ENCODE data around the gene LANCL2.
"Not testable (repeated sequence)": the region's sequence is repeated elsewhere in the genome, so short reads cannot be mapped to it uniquely, and the experiment has no call there.

LANCL2 gene

GRCh38 chr7:55409482-55410225, 44.5 kb downstream of the LANCL2 start:
- no peak overlapping the region for H3K4me3 ChIP-seq (ENCODE audit: low read depth, low read length)
- TF ChIP-seq, protein P1, sequence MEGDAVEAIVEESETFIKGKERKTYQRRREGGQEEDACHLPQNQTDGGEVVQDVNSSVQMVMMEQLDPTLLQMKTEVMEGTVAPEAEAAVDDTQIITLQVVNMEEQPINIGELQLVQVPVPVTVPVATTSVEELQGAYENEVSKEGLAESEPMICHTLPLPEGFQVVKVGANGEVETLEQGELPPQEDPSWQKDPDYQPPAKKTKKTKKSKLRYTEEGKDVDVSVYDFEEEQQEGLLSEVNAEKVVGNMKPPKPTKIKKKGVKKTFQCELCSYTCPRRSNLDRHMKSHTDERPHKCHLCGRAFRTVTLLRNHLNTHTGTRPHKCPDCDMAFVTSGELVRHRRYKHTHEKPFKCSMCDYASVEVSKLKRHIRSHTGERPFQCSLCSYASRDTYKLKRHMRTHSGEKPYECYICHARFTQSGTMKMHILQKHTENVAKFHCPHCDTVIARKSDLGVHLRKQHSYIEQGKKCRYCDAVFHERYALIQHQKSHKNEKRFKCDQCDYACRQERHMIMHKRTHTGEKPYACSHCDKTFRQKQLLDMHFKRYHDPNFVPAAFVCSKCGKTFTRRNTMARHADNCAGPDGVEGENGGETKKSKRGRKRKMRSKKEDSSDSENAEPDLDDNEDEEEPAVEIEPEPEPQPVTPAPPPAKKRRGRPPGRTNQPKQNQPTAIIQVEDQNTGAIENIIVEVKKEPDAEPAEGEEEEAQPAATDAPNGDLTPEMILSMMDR (IDR thresholded peaks at IDR 0.05; ENCODE audit: borderline replicate concordance, insufficient read depth, low read depth, low read length) = no peak

GRCh38 chr7:55410667-55411239, 45.6 kb downstream of the LANCL2 start:
- TF ChIP-seq, protein P1 (IDR thresholded peaks at IDR 0.05; ENCODE audit: borderline replicate concordance, insufficient read depth, low read depth, low read length) = no peak
- H3K4me3 ChIP-seq (ENCODE audit: low read depth, low read length) = no peak overlapping the region

GRCh38 chr7:55411844-55412243, 46.7 kb downstream of the LANCL2 start:
- TF ChIP-seq, protein P1 (IDR thresholded peaks at IDR 0.05; ENCODE audit: borderline replicate concordance, insufficient read depth, low read depth, low read length) = no peak
- no peak overlapping the region for H3K4me3 ChIP-seq (ENCODE audit: low read depth, low read length)

GRCh38 chr7:55413442-55413841, 48.3 kb downstream of the LANCL2 start:
- H3K4me3 ChIP-seq (ENCODE audit: low read depth, low read length) = no peak overlapping the region
- TF ChIP-seq, protein P1 (IDR thresholded peaks at IDR 0.05; ENCODE audit: borderline replicate concordance, insufficient read depth, low read depth, low read length) = no peak

GRCh38 chr7:55415173-55415778, 50.1 kb downstream of the LANCL2 start:
- TF ChIP-seq, protein P1 (IDR thresholded peaks at IDR 0.05; ENCODE audit: borderline replicate concordance, insufficient read depth, low read depth, low read length) = peak; percentile 65
- H3K4me3 ChIP-seq (ENCODE audit: low read depth, low read length) = no peak overlapping the region

- H3K4me3 ChIP-seq (ENCODE audit: low read depth, low read length) = not testable (repeated sequence)
Measured at GRCh38 chr7:55417456-55417855, 52.3 kb downstream of the LANCL2 start.

DNA sequence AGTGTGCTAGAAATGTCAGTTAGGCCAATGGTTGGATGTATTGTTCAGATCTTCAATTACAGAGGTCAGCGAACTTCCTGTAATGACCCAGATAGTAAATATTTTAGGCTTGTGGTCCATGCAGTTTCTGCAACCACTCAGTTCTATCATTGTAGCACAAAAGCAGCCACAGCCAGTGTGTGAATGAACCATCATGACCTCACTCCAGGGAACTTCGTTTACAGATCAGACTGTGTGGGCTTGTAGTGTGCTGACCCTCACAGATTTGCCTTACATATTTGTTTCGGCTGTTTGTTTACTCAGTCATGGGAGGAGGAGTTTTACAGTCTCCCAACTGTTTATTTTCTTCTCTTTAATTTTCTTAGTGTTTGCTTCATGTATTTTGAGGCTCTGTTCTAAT, 55.4 kb downstream of the LANCL2 start:
- TF ChIP-seq, protein P1 (IDR thresholded peaks at IDR 0.05; ENCODE audit: borderline replicate concordance, insufficient read depth, low read depth, low read length) = no peak
- no peak overlapping the region for H3K4me3 ChIP-seq (ENCODE audit: low read depth, low read length)

Data from GM12875 (cell line).